Transverse colon (tissue), 4 donors: ENCODE measurements around the gene IFNL3. TPM values are rescaled to one million over a fixed set of nuclear protein-coding genes. Genes with fewer than 3 reads are reported as not detected.

Experiments used
- DNase-seq: peaks from one replicate; pipeline ENCODE4 v3.0.0-alpha.2; 2019
- H3K27ac ChIP-seq, 4 donors: fragments of 200-600 bp; sonication (generic); 2 replicates each; pipeline ENCODE4 v1.5.1; 2016 to 2018; ENCODE audit warnings: inconsistent platforms in 4 of 4
- H3K27me3 ChIP-seq: fragments of 200-600 bp; sonication (generic); 2 replicates; pipeline ENCODE4 v1.5.1; 2017; ENCODE audit warnings: inconsistent platforms
- H3K36me3 ChIP-seq, 4 donors: fragments of 200-600 bp; sonication (generic); 2 replicates each; pipeline ENCODE4 v1.5.1; 2017 to 2019; ENCODE audit warnings: inconsistent platforms in 4 of 4
- H3K4me1 ChIP-seq, 4 donors: fragments of 200-600 bp; sonication (generic); 2 replicates each; pipeline ENCODE4 v1.5.1; 2017 to 2020; ENCODE audit warnings: inconsistent platforms in 4 of 4
- H3K4me3 ChIP-seq, 4 donors: fragments of 200-600 bp; sonication (generic); 1 replicate in 1 of 4; 2 replicates in 3 of 4; pipeline versions ENCODE4 v1.5.1 to v1.6.1; 2017 to 2019; ENCODE audit warnings: inconsistent platforms in 4 of 4
- H3K9me3 ChIP-seq, 2 donors: fragments of 200-600 bp; sonication (generic); 2 replicates each; pipeline ENCODE4 v1.5.1; 2017 to 2019; ENCODE audit warnings: inconsistent platforms in 2 of 2
- EP300 ChIP-seq: sonication (generic); formaldehyde crosslinking; IDR thresholded peaks from one replicate; pipeline ENCODE4 v1.6.1; 2017; ENCODE audit warnings: antibody characterized with exemption, low read depth
- POLR2A ChIP-seq: fragments of 450-650 bp; IDR thresholded peaks from one replicate; pipeline ENCODE4 v1.6.1; 2016; ENCODE audit warnings: antibody characterized with exemption, mild to moderate bottlenecking, moderate library complexity
- POLR2AphosphoS5 ChIP-seq, 3 donors: sonication (generic); formaldehyde crosslinking; IDR thresholded peaks; one replicate each; pipeline ENCODE4 v1.6.1; 2016; ENCODE audit warnings: antibody characterized with exemption in 3 of 3
- WGBS, 2 donors: methylation state at CpG; one replicate each; pipeline ENCODE4 v1.1.5; 2018; ENCODE audit warnings: low coverage in 1 of 2; 5-methylcytosine and 5-hydroxymethylcytosine counted together
- in situ Hi-C, 4 donors: fragments of 200-750 bp; cut with MboI; loops; one replicate each; pipeline versions ENCODE4 v1.15.0 to v1.15.1; 2017; ENCODE audit warnings: low sequenced_read_pairs in 3 of 4, low pct_ligation_motif_present in 1 of 4, low pct_unique_long_range_greater_than_20kb in 1 of 4
- intact Hi-C: fragments of 100-400 bp; cut with DNase I; formaldehyde crosslinking; loops from one replicate; pipeline ENCODE4 v1.15.1; 2023; ENCODE audit warnings: low total_unique reads
- total RNA-seq, 4 donors: library from RNA; depleted of rRNA; stranded (reverse); fragments of >200 nt; gene quantifications; one replicate each; pipeline ENCODE4 v1.1.0, GENCODE V29; 2016
- TF ChIP-seq, protein P1 (sequence below), 5 experiments: fragments of 200-600 bp in 3 of 5; fragments of 450-650 bp in 2 of 5; sonication (generic) in 3 of 5; IDR thresholded peaks; 1 replicate in 2 of 5; 2 replicates in 3 of 5; pipeline ENCODE4 v1.5.1; 2016 to 2017; ENCODE audit warnings: antibody characterized with exemption in 5 of 5, inconsistent platforms in 3 of 5, mild to moderate bottlenecking in 2 of 5, moderate library complexity in 1 of 5

Gene IFNL3
- total RNA-seq, 4 donors from 2014 or later: not detected

DNA sequence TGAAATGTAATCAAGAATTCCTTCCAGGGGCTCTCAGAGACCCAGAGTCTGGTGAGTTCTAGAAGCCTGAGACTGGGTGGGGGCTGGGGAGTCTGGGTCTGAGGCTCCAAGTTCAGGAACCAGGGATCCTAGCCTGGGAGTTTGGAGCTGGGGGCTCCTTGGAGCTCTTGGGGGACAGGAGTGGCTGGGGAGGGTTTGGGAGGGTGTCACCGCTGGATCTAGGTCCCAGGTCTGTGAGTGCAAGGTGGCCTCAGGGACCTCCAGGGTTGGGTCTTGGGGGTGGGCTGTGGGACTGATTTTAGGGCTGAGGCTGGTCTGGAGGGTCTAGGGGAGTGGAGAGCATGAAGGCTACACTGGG, 41.8 kb downstream of the IFNL3 start:
- Histone ChIP-seq H3K36me3 (no peaks in the 10 kb centered on the region), H3K9me3 (no peaks in the 10 kb centered on the region), H3K27ac (no peak overlapping the region), H3K27me3 (peaks cover 81% of the 10 kb centered on the region), H3K4me1 (no peaks in the 10 kb centered on the region), H3K4me3 (no peak overlapping the region)
- no peak for DNase-seq
- TF ChIP-seq, protein P1, sequence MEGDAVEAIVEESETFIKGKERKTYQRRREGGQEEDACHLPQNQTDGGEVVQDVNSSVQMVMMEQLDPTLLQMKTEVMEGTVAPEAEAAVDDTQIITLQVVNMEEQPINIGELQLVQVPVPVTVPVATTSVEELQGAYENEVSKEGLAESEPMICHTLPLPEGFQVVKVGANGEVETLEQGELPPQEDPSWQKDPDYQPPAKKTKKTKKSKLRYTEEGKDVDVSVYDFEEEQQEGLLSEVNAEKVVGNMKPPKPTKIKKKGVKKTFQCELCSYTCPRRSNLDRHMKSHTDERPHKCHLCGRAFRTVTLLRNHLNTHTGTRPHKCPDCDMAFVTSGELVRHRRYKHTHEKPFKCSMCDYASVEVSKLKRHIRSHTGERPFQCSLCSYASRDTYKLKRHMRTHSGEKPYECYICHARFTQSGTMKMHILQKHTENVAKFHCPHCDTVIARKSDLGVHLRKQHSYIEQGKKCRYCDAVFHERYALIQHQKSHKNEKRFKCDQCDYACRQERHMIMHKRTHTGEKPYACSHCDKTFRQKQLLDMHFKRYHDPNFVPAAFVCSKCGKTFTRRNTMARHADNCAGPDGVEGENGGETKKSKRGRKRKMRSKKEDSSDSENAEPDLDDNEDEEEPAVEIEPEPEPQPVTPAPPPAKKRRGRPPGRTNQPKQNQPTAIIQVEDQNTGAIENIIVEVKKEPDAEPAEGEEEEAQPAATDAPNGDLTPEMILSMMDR (IDR thresholded peaks at IDR 0.05): no peak
- TF ChIP-seq POLR2AphosphoS5 (IDR thresholded peaks at IDR 0.05): no peak
- TF ChIP-seq POLR2A: no peak
- TF ChIP-seq EP300: no peak
- 33% methylated on average over 1 of the region's 1 CpG; no CpG with 5 or more reads in 1 of the 2 donors for WGBS, 2 donors
- intact Hi-C loops: no loop called here
- in situ Hi-C loops: loop anchor here in 1 of 4 donors (25.0 kb wide), 1 partner anchor 616 kb away; no protein-coding TSS in a partner anchor

DNA sequence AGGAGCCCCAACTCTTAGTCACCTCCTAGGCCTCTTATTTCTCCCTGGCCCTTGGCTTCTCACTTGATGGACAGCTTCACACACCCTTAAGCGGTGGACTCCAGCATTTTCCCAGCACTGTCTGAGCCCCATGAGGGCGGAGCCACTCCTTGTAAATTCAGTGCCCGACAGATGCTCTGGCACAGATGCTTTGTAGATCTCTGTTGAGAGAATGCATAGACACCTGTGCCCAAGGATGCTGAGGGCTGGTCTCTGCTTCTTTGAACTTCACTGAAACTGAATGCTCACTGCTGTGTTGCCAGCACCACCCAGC, 44.0 kb downstream of the IFNL3 start:
- Histone ChIP-seq H3K9me3 (no peaks in the 10 kb centered on the region), H3K36me3 (no peaks in the 10 kb centered on the region), H3K27ac (no peak overlapping the region), H3K4me3 (no peak overlapping the region), H3K4me1 (peaks cover 0 to 7% (median 3%) of the 10 kb centered on the region in 4 donors), H3K27me3 (peaks cover 100% of the 10 kb centered on the region)
- in situ Hi-C loops (loop anchor here in 1 of 4 donors (25.0 kb wide), 1 partner anchor 613 kb away; no protein-coding TSS in a partner anchor), intact Hi-C loops (no loop called here)
- 68% methylated on average over 3 of the region's 3 CpGs; no CpG with 5 or more reads in 1 of the 2 donors for WGBS, 2 donors
- no peak for DNase-seq
- TF ChIP-seq POLR2AphosphoS5 (IDR thresholded peaks at IDR 0.05) (no peak), POLR2A (no peak), EP300 (no peak)
- TF ChIP-seq, protein P1 (IDR thresholded peaks at IDR 0.05): no peak

DNA sequence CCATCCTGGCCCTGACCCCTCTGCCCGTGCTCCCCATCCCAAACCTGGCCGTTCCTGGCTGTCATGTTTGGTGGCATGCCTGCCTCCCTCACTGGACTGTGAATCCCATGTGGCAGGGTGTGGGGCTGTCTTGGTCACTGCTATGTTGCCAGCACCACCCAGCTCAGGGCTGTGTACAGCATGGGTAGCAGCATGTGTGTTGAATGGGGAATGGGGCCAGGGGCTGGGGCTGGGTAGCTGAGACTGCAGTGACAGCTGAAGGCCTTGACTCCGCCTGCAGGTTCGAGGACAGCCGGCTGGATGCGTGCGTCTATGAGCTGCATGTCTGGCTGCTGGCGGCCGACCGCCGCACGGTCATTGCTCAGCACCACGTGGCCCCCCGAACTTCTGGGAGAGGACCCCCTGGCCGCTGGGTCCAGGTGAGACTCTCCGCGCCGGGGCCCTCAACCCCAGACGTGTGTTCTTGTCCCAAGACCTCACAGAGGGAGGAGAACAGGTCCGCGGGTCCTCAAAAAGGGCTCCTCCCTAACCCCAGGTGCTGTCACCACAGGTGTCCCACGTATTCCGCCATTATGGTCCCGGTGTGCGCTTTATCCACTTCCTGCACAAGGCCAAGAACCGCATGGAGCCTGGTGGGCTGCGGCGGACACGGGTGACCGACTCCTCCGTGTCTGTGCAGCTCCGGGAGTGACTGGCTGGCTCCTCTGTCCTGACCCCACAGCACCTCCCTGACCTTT, 44.6 kb downstream of the IFNL3 start:
- 82% methylated on average over 14 of the region's 32 CpGs; no CpG with 5 or more reads in 1 of the 2 donors for WGBS, 2 donors
- no peaks in the 10 kb centered on the region for H3K9me3 ChIP-seq
- intact Hi-C loops (no loop called here), in situ Hi-C loops (loop anchor here in 1 of 4 donors (25.0 kb wide), 1 partner anchor 613 kb away; no protein-coding TSS in a partner anchor)
- no peak for TF ChIP-seq EP300
- TF ChIP-seq, protein P1 (IDR thresholded peaks at IDR 0.05): no peak
- no peak for TF ChIP-seq POLR2A
- no peak for TF ChIP-seq POLR2AphosphoS5 (IDR thresholded peaks at IDR 0.05)
- no peak overlapping the region for H3K27ac ChIP-seq
- DNase-seq: no peak
- H3K27me3 ChIP-seq: peaks cover 100% of the 10 kb centered on the region
- peaks cover 0 to 7% (median 3%) of the 10 kb centered on the region in 4 donors for H3K4me1 ChIP-seq
- H3K36me3 ChIP-seq: no peaks in the 10 kb centered on the region
- no peak overlapping the region for H3K4me3 ChIP-seq

DNA sequence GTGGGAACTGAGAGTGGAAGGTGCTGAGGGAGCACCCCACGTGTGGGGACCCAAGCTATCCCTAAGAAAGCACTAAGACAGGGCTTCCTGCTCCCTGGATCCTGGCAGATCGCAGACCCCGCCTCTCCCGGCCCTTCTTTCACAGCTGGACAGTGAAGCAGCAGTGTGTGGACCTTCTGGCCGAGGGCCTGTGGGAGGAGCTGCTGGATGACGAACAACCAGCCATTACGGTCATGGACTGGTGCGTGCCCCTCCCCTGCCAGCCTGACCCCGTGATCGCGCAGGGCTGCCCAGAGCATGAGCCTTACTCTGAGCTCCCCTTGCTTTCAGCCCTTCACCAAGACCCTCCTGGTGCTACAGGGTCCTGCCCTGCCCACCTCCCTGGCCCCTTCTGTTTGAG, 45.8 kb downstream of the IFNL3 start:
- peaks cover 96% of the 10 kb centered on the region for H3K27me3 ChIP-seq
- H3K27ac ChIP-seq: no peak overlapping the region
- 0 to 14% methylated on average over 3 to 9 of the region's 11 CpGs for WGBS, 2 donors
- no peak overlapping the region for H3K4me3 ChIP-seq
- in situ Hi-C loops (loop anchor here in 1 of 4 donors (10.0 kb wide), 1 partner anchor 126 kb away; the partner anchor contains the start of gene LRFN1), intact Hi-C loops (no loop called here)
- DNase-seq: no peak
- H3K4me1 ChIP-seq: peaks cover 0 to 7% (median 3%) of the 10 kb centered on the region in 4 donors
- TF ChIP-seq, protein P1 (IDR thresholded peaks at IDR 0.05): no peak
- TF ChIP-seq EP300 (no peak), POLR2A (no peak), POLR2AphosphoS5 (IDR thresholded peaks at IDR 0.05) (no peak)
- no peaks in the 10 kb centered on the region for H3K36me3 ChIP-seq
- H3K9me3 ChIP-seq: no peaks in the 10 kb centered on the region
